Duodenal mucosa (tissue), 2 donors: ENCODE data around the gene DNAAF8.

Experiments used
- H3K27ac ChIP-seq: one replicate; pipeline ENCODE4 v1.7.0; 2013; ENCODE audit warnings: low read depth, low read length
- H3K27me3 ChIP-seq, 2 donors: one replicate each; pipeline ENCODE4 v1.7.0; 2013; ENCODE audit warnings: low read length in 2 of 2, control low read depth in 1 of 2; ENCODE audit not compliant: insufficient read depth in 2 of 2, control insufficient read depth in 1 of 2
- H3K36me3 ChIP-seq, 2 donors: one replicate each; pipeline ENCODE4 v1.7.0; 2013; ENCODE audit warnings: low read length in 2 of 2, control low read depth in 1 of 2; ENCODE audit not compliant: insufficient read depth in 2 of 2, control insufficient read depth in 1 of 2
- H3K4me1 ChIP-seq, 2 donors: one replicate each; pipeline ENCODE4 v1.7.0; 2013; ENCODE audit warnings: low read length in 2 of 2, control low read depth in 1 of 2; ENCODE audit not compliant: insufficient read depth in 2 of 2, control insufficient read depth in 1 of 2
- H3K4me3 ChIP-seq, 2 donors: one replicate each; pipeline ENCODE4 v1.7.0; 2013; ENCODE audit warnings: low read length in 2 of 2, low read depth in 1 of 2
- H3K9ac ChIP-seq, 2 donors: one replicate each; pipeline ENCODE4 v1.7.0; 2013; ENCODE audit warnings: low read length in 2 of 2, low read depth in 1 of 2
- H3K9me3 ChIP-seq, 2 donors: one replicate each; pipeline ENCODE4 v1.7.0; 2013; ENCODE audit warnings: low read length in 2 of 2, control low read depth in 1 of 2; ENCODE audit not compliant: control insufficient read depth in 1 of 2

The DNAAF8 gene

GRCh38 chr16:4744555-4745273 is 10.4 kb downstream of the DNAAF8 start:
- Histone ChIP-seq H3K4me1 (peaks cover 6 to 7% of the 10 kb centered on the region in 2 donors), H3K4me3 (no peak overlapping the region), H3K9ac (no peak overlapping the region), H3K36me3 (no peaks in the 10 kb centered on the region), H3K27me3 (no peaks in the 10 kb centered on the region), H3K27ac (no peak overlapping the region), H3K9me3 (no peaks in the 10 kb centered on the region)

- Histone ChIP-seq H3K36me3 (no peaks in the 10 kb centered on the region), H3K27ac (no peak overlapping the region), H3K4me1 (peaks cover 6 to 7% of the 10 kb centered on the region in 2 donors), H3K9me3 (no peaks in the 10 kb centered on the region), H3K9ac (no peak overlapping the region), H3K4me3 (no peak overlapping the region), H3K27me3 (no peaks in the 10 kb centered on the region)
Observed at GRCh38 chr16:4745274-4745569, 10.9 kb downstream of the DNAAF8 start.

- Histone ChIP-seq H3K4me3 (no peak overlapping the region), H3K27me3 (no peaks in the 10 kb centered on the region), H3K36me3 (peaks cover 2 to 6% of the 10 kb centered on the region in 2 donors), H3K9ac (no peak overlapping the region), H3K27ac (no peak overlapping the region), H3K9me3 (no peaks in the 10 kb centered on the region), H3K4me1 (peaks cover 6 to 7% of the 10 kb centered on the region in 2 donors)
Observed at GRCh38 chr16:4746215-4746614, 11.9 kb downstream of the DNAAF8 start.

- Histone ChIP-seq H3K27ac (no peak overlapping the region), H3K9me3 (no peaks in the 10 kb centered on the region), H3K27me3 (no peaks in the 10 kb centered on the region), H3K4me3 (no peak overlapping the region), H3K9ac (no peak overlapping the region), H3K36me3 (peaks cover 5 to 14% of the 10 kb centered on the region in 2 donors), H3K4me1 (peaks cover 6 to 7% of the 10 kb centered on the region in 2 donors)
Observed at GRCh38 chr16:4746991-4747574, 12.7 kb downstream of the DNAAF8 start.

- Histone ChIP-seq H3K36me3 (peaks cover 8 to 24% of the 10 kb centered on the region in 2 donors), H3K27me3 (no peaks in the 10 kb centered on the region), H3K27ac (no peak overlapping the region), H3K9me3 (no peaks in the 10 kb centered on the region), H3K4me1 (peaks cover 3% of the 10 kb centered on the region in 2 donors), H3K9ac (no peak overlapping the region), H3K4me3 (no peak overlapping the region)
Observed at GRCh38 chr16:4747906-4748681, 13.8 kb downstream of the DNAAF8 start.

GRCh38 chr16:4748682-4749411 is 14.5 kb downstream of the DNAAF8 start:
- Histone ChIP-seq H3K27ac (no peak overlapping the region), H3K36me3 (peaks cover 13 to 32% of the 10 kb centered on the region in 2 donors), H3K27me3 (no peaks in the 10 kb centered on the region), H3K4me1 (no peaks in the 10 kb centered on the region), H3K9ac (no peak overlapping the region), H3K4me3 (no peak overlapping the region), H3K9me3 (no peaks in the 10 kb centered on the region)

GRCh38 chr16:4749700-4750257 is 15.4 kb downstream of the DNAAF8 start:
- Histone ChIP-seq H3K9ac (no peak overlapping the region), H3K4me3 (no peak overlapping the region), H3K27me3 (no peaks in the 10 kb centered on the region), H3K27ac (no peak overlapping the region), H3K4me1 (no peaks in the 10 kb centered on the region), H3K36me3 (peaks cover 17 to 38% of the 10 kb centered on the region in 2 donors), H3K9me3 (no peaks in the 10 kb centered on the region)

GRCh38 chr16:4750896-4751295 is 16.6 kb downstream of the DNAAF8 start:
- Histone ChIP-seq H3K27me3 (no peaks in the 10 kb centered on the region), H3K4me1 (no peaks in the 10 kb centered on the region), H3K36me3 (peaks cover 24 to 47% of the 10 kb centered on the region in 2 donors), H3K4me3 (no peak overlapping the region), H3K9me3 (peaks cover 0 to 3% of the 10 kb centered on the region in 2 donors), H3K9ac (no peak overlapping the region), H3K27ac (no peak overlapping the region)

- Histone ChIP-seq H3K27ac (no peak overlapping the region), H3K9ac (no peak overlapping the region), H3K27me3 (no peaks in the 10 kb centered on the region), H3K36me3 (peaks cover 25 to 48% of the 10 kb centered on the region in 2 donors), H3K4me1 (no peaks in the 10 kb centered on the region), H3K9me3 (peaks cover 0 to 4% of the 10 kb centered on the region in 2 donors), H3K4me3 (no peak overlapping the region)
Observed at GRCh38 chr16:4752351-4753100, 18.2 kb downstream of the DNAAF8 start.
